ENCODE results near the gene ANKRD44. TPM values are rescaled to one million over a fixed set of nuclear protein-coding genes. Genes with fewer than 3 reads are reported as not detected.

ANKRD44 gene
- polyA plus RNA-seq, 2 of the 4 experiments (the other 2 are of a cell fraction) = 0.97 to 5.9 TPM

DNA sequence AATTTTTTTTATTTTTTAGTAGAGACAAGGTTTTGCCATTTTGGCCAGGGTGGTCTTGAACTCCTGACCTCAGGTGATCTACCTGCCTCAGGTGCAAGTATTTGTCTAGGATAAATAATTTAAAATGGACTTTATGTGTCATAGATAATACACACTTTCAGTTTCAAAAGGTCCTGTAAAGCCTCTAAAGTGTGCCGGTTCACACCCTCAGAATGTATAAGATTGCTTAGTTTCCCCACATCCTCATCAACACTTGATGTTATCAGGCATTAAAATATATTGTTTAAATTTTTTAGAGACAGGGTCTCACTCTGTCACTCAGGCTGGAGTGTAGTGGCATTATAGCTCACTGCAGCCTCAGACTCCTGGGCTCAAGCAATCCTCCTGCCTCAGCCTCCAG lies 170.5 kb downstream of the ANKRD44 start (continued):
- TF ChIP-seq CTCF (IDR thresholded peaks at IDR 0.05) (no peak), EP300 (IDR thresholded peaks at IDR 0.05) (no peak), CBX2 (IDR thresholded peaks at IDR 0.05; ENCODE audit: borderline replicate concordance, low read depth) (no peak), TP53 (CRISPR knock-in tag; IDR thresholded peaks at IDR 0.05) (no peak)
- TF ChIP-seq, protein P1, sequence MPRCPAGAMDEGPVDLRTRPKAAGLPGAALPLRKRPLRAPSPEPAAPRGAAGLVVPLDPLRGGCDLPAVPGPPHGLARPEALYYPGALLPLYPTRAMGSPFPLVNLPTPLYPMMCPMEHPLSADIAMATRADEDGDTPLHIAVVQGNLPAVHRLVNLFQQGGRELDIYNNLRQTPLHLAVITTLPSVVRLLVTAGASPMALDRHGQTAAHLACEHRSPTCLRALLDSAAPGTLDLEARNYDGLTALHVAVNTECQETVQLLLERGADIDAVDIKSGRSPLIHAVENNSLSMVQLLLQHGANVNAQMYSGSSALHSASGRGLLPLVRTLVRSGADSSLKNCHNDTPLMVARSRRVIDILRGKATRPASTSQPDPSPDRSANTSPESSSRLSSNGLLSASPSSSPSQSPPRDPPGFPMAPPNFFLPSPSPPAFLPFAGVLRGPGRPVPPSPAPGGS (IDR thresholded peaks at IDR 0.05) = no peak

DNA sequence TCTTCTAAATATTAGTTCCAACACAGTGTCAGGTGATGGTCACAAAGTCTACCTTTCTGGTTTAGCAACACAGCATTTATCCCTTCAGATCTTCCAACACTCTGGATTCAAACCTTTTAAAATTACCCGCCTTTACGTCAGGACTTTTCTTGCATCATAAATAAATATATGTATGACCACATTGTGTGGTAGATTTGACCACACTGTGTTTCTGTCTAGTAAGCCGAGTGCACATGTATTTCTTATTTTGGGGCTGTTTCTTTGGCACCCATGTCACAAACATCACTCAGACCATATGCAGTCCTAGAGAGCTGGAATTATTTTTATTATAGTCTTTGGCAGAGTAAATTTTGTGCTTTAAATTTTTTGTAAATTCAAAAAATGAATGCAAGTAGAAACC lies 172.1 kb downstream of the ANKRD44 start:
- ATAC-seq (no peak), DNase-seq (ENCODE audit: low read depth in 1 of 2, low spot score in 1 of 2) (no peak), FAIRE-seq (no peak)
- no peak overlapping the region for H3K27ac ChIP-seq
- no peak for TF ChIP-seq EHMT2 (IDR thresholded peaks at IDR 0.05; ENCODE audit: low read depth)
- TF ChIP-seq GATA3 (IDR thresholded peaks at IDR 0.05; ENCODE audit: borderline replicate concordance) = no peak
- TF ChIP-seq NFE2L2 (conservative IDR thresholded peaks at IDR 0.05; ENCODE audit: low read length) = no peak
- TF ChIP-seq EP300 (IDR thresholded peaks at IDR 0.05) = no peak
- TF ChIP-seq, protein P1 (IDR thresholded peaks at IDR 0.05) = no peak
- TF ChIP-seq MAFK (IDR thresholded peaks at IDR 0.05; ENCODE audit: partially characterized antibody) = no peak
- no peak for TF ChIP-seq KDM5A (IDR thresholded peaks at IDR 0.05)
- no peak for TF ChIP-seq BHLHE40 (IDR thresholded peaks at IDR 0.05; ENCODE audit: low read depth, low read length)
- TF ChIP-seq JUNB (IDR thresholded peaks at IDR 0.05) = no peak
- no peak for TF ChIP-seq MAX (IDR thresholded peaks at IDR 0.05)
- no peak for TF ChIP-seq EHF (CRISPR knock-in tag; IDR thresholded peaks at IDR 0.05)
- no peak for TF ChIP-seq ZSCAN20 (CRISPR knock-in tag; IDR thresholded peaks at IDR 0.05)
- no peak for TF ChIP-seq ZNF302 (CRISPR knock-in tag; IDR thresholded peaks at IDR 0.05)
- TF ChIP-seq ESRRA (IDR thresholded peaks at IDR 0.05; ENCODE audit: borderline replicate concordance, low read length) = no peak
- H3K9me3 ChIP-seq = no peaks in the 10 kb centered on the region
- ChIA-PET POLR2A (no interaction called here), CTCF (interaction anchor here (1.1 kb wide), 1 partner anchor 25 kb away, joined by 3 read pairs; no protein-coding TSS in a partner anchor)
- no peak overlapping the region; the same call in 2 of the 3 replicates for H3K4me2 ChIP-seq
- H3K4me3 ChIP-seq = no peak overlapping the region
- 92% methylated on average over 3 of the region's 3 CpGs for WGBS (ENCODE audit: missing lambda C conversion rate)
- H3K4me1 ChIP-seq = 0 out of 3 replicates have a peak, but pooled peaks cover 9% of the 10 kb centered on the region

DNA sequence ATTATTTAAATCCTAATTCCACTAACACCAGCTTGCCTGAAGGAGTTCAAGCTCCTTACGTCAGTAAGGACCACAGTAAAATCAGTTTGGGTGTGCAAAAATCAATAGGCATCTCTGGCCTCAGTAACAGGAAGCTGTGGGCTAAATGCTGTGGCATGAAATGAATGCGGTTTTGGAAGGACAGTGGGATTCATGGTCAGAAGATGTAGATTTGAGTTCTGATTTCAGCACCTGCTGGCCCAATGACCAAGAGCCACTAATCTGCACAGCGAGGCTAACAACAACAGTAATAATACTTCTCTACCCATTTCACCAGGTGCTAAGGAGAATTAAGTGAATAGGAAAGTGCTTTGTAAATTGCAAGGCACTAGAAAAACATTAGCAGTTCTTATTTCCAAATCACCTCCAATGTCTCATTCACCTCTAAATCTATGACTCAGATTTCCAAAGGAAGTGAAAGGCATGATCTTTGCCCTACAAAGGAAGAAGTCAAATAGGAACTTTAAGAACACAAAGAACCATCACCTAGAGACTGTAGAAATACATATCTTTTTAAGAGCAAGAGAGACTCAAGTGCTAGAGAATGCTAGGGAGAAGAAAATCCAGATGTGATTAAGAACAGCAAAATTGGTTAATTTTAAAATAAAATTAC lies 172.6 kb downstream of the ANKRD44 start:
- H3K4me3 ChIP-seq = no peak overlapping the region

More for the DNA sequence above, 172.6 kb downstream of the ANKRD44 start:
- POLR2A ChIA-PET = no interaction called here
- CTCF ChIA-PET = interaction anchor here (0.6 to 2.0 kb wide), 5 partner anchors 11 to 240 kb away, joined by 3 to 13 read pairs (median 6); no protein-coding TSS in a partner anchor
- 79% methylated on average over 3 of the region's 3 CpGs for WGBS (ENCODE audit: missing lambda C conversion rate)
- FAIRE-seq (no peak), ATAC-seq (no peak), DNase-seq (ENCODE audit: low read depth in 1 of 2, low spot score in 1 of 2) (no peak)
- Histone ChIP-seq H3K4me2 (no peak overlapping the region; the same call in 2 of the 3 replicates), H3K27ac (no peak overlapping the region), H3K4me1 (0 out of 3 replicates have a peak, but pooled peaks cover 9% of the 10 kb centered on the region), H3K9me3 (no peaks in the 10 kb centered on the region)
- TF ChIP-seq RCOR1 (IDR thresholded peaks at IDR 0.05; ENCODE audit: low read depth, low read length) = no peak
- TF ChIP-seq POLR2AphosphoS2 (conservative IDR thresholded peaks at IDR 0.05; ENCODE audit: low read length) = no peak
- no peak for TF ChIP-seq ATOH8 (CRISPR knock-in tag; IDR thresholded peaks at IDR 0.05; ENCODE audit: low read depth)
- no peak for TF ChIP-seq RNF2 (IDR thresholded peaks at IDR 0.05; ENCODE audit: borderline replicate concordance, low read depth)
- TF ChIP-seq KDM5A (IDR thresholded peaks at IDR 0.05) = no peak
- no peak for TF ChIP-seq MAX (IDR thresholded peaks at IDR 0.05)
- TF ChIP-seq, protein P2, sequence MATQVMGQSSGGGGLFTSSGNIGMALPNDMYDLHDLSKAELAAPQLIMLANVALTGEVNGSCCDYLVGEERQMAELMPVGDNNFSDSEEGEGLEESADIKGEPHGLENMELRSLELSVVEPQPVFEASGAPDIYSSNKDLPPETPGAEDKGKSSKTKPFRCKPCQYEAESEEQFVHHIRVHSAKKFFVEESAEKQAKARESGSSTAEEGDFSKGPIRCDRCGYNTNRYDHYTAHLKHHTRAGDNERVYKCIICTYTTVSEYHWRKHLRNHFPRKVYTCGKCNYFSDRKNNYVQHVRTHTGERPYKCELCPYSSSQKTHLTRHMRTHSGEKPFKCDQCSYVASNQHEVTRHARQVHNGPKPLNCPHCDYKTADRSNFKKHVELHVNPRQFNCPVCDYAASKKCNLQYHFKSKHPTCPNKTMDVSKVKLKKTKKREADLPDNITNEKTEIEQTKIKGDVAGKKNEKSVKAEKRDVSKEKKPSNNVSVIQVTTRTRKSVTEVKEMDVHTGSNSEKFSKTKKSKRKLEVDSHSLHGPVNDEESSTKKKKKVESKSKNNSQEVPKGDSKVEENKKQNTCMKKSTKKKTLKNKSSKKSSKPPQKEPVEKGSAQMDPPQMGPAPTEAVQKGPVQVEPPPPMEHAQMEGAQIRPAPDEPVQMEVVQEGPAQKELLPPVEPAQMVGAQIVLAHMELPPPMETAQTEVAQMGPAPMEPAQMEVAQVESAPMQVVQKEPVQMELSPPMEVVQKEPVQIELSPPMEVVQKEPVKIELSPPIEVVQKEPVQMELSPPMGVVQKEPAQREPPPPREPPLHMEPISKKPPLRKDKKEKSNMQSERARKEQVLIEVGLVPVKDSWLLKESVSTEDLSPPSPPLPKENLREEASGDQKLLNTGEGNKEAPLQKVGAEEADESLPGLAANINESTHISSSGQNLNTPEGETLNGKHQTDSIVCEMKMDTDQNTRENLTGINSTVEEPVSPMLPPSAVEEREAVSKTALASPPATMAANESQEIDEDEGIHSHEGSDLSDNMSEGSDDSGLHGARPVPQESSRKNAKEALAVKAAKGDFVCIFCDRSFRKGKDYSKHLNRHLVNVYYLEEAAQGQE (IDR thresholded peaks at IDR 0.05) = no peak
- TF ChIP-seq BHLHE40 (IDR thresholded peaks at IDR 0.05; ENCODE audit: low read depth, low read length) = no peak
- TF ChIP-seq CBX8 (IDR thresholded peaks at IDR 0.05) = no peak
- TF ChIP-seq, protein P1 (IDR thresholded peaks at IDR 0.05) = no peak

Data from A549 (cell line).